Uterus (tissue), 2 donors: Measurements from ENCODE around the gene TPMT.
"Not testable (repeated sequence)": the region's sequence is repeated elsewhere in the genome, so short reads cannot be mapped to it uniquely, and the experiment has no call there.

ENCODE experiments used
- POLR2A ChIP-seq, 2 donors: fragments of 450-650 bp; IDR thresholded peaks; one replicate each; pipeline ENCODE4 v1.6.1; 2016; ENCODE audit warnings: antibody characterized with exemption in 2 of 2, mild to moderate bottlenecking in 1 of 2, moderate library complexity in 1 of 2
- TF ChIP-seq, protein P1 (sequence below), 4 experiments: fragments of 200-600 bp in 2 of 4; fragments of 450-650 bp in 2 of 4; sonication (generic) in 2 of 4; IDR thresholded peaks; one replicate each; pipeline ENCODE4 v1.5.1; 2016 to 2019; ENCODE audit warnings: antibody characterized with exemption in 4 of 4, mild to moderate bottlenecking in 2 of 4, moderate library complexity in 1 of 4

DNA sequence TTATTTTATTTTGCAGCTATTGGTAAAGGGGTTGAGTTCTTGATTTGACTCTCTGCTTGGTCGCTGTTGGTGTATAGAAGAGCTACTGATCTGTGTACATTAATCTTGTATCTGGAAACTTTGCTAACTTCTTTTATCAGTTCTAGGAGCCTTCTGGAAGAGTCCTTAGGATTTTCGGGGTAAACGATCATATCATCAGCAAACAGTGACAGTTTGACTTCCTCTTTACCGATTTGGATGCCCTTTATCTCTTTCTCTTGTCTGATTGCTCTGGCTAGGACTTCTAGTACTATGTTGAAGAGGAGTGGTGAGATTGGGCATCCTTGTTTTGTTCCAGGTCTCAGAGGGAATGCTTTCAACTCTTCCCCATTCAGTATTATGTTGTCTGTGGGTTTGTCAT is 21.3 kb upstream of the TPMT start:
- TF ChIP-seq, protein P1, sequence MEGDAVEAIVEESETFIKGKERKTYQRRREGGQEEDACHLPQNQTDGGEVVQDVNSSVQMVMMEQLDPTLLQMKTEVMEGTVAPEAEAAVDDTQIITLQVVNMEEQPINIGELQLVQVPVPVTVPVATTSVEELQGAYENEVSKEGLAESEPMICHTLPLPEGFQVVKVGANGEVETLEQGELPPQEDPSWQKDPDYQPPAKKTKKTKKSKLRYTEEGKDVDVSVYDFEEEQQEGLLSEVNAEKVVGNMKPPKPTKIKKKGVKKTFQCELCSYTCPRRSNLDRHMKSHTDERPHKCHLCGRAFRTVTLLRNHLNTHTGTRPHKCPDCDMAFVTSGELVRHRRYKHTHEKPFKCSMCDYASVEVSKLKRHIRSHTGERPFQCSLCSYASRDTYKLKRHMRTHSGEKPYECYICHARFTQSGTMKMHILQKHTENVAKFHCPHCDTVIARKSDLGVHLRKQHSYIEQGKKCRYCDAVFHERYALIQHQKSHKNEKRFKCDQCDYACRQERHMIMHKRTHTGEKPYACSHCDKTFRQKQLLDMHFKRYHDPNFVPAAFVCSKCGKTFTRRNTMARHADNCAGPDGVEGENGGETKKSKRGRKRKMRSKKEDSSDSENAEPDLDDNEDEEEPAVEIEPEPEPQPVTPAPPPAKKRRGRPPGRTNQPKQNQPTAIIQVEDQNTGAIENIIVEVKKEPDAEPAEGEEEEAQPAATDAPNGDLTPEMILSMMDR (IDR thresholded peaks at IDR 0.05) = not testable (repeated sequence)
- not testable (repeated sequence) for TF ChIP-seq POLR2A (IDR thresholded peaks at IDR 0.05)
